Neural progenitor cell (in vitro differentiated cells): ENCODE measurements around the gene EDIL3.

ENCODE experiments used
- CTCF ChIP-seq: fragments of 200-600 bp; sonication (generic); IDR thresholded peaks from 2 replicates; pipeline ENCODE4 v1.5.1; 2017; ENCODE audit warnings: antibody characterized with exemption, mild to moderate bottlenecking
- EZH2 ChIP-seq: fragments of 200-600 bp; sonication (generic); IDR thresholded peaks from 2 replicates; pipeline ENCODE4 v1.6.1; 2017; ENCODE audit warnings: antibody characterized with exemption, mild to moderate bottlenecking, moderate library complexity
- EZH2phosphoT487 ChIP-seq: fragments of 200-600 bp; sonication (generic); IDR thresholded peaks from 2 replicates; pipeline ENCODE4 v1.6.1; 2017; ENCODE audit warnings: antibody characterized with exemption

- no peak for TF ChIP-seq EZH2
- TF ChIP-seq CTCF, result no peak
- TF ChIP-seq EZH2phosphoT487, result no peak
Observed at GRCh38 chr5:83925955-83926337, 458.7 kb downstream of the EDIL3 start.
